RPMI8226 (cell line): ENCODE results near the gene ISOC1.

ENCODE experiments used
- DNase-seq: peaks from one replicate; pipeline ENCODE4 v3.0.0-alpha.2; 2015

Gene ISOC1

DNA sequence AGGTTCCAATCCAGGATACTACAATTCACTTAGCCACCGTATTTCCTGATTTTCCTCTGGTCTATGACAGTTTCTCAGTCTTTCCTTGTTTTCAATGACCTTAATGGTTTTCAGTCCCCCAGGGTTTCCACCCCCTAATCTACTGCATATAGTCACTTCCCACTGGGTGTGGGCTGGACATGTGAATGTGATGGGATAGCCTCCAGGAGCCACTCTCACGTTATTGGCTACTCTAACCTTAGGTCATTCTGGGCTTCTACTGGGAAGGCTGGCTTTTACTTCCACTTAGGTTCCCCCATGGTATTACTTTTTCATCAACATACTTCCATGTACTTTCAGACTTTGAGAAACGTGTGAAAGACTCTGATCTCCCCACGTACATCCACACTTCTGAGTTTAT lies 46.5 kb downstream of the ISOC1 start:
- no peak for DNase-seq

GRCh38 chr5:129141696-129142095 lies 47.1 kb downstream of the ISOC1 start:
- DNase-seq: no peak

GRCh38 chr5:129155876-129156275 lies 61.3 kb downstream of the ISOC1 start:
- DNase-seq: no peak

DNA sequence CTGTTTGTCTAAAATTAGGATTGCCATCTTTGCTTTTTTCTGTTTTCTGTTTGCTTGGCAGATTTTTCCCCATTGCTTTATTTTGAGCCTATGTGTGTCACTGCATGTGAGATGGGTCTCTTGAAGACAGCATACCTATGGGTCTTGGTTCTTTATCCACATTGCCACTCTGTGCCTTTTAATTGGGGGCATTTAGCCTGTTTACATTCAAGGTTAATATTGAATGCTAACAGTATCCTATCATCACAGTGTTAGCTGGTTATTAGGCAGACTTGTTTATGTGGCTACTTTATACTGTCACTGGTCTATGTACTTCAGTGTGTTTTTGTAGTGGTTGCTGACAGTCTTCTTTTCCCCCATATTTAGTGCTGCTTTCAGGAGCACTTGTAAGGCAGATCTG lies 67.3 kb downstream of the ISOC1 start:
- no peak for DNase-seq
